Measurements from ENCODE around the gene MAPK8IP1. TPM values are rescaled to one million over a fixed set of nuclear protein-coding genes. Genes with fewer than 3 reads are reported as not detected.
"Not testable (repeated sequence)": the region's sequence is repeated elsewhere in the genome, so short reads cannot be mapped to it uniquely, and the experiment has no call there.

The MAPK8IP1 gene
- total RNA-seq, 1 experiment from 2014 or later: 0.35 TPM

DNA sequence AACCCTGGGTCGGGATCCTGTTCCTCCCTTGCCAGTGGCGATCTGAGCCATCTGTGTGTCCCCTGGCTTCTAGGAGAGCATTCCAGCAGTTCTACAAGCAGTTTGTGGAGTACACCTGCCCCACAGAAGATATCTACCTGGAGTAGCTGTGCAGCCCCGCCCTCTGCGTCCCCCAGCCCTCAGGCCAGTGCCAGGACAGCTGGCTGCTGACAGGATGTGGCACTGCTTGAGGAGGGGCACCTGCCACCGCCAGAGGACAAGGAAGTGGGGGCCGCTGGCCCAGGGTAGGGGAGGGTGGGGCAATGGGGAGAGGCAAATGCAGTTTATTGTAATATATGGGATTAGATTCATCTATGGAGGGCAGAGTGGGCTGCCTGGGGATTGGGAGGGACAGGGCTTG is 20.1 kb downstream of the MAPK8IP1 start:
- DNase-seq (ENCODE audit: extremely low read depth, low read depth): not testable (repeated sequence)

- no peak for DNase-seq (ENCODE audit: extremely low read depth, low read depth)
Measured at GRCh38 chr11:45906096-45906682, 20.7 kb downstream of the MAPK8IP1 start.

DNA sequence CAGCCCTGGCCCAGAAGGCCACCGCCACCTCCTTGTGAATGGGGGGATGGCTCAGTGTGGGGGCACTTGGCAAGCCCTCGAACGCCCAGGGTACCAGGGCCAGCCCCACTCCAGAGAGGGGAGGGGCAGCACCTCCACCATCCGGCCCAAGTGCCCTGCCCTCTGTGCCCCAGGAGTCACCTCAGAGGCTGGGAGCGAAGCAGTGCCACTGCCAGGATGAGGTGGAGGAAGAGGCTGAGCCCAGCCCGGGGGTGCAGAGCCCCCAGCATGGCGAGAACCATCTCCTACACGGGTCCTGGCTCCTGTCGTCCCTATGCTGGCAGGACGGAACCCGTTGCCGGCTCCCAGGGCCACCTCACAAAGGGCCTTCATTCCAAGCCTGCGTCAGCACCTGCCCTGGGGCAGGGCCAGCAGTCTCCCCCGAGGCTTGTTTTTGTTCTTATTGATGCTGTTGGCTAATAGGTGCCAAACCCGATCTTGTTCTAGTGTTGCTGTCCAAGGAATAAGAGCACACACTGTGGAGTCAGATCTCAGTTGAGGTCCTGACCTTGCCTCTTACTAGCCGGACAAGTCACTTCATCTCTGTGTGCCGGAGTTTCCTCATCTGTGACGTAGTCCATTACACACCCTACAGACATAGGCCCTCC is 21.6 kb downstream of the MAPK8IP1 start, which contains the start of gene FREY1:
Gene FREY1, minus strand, starts transcription at position 307 of the 647 bp plus-strand sequence. Its CDS starts 26 bp downstream, at position 281.
- no peak for DNase-seq (ENCODE audit: extremely low read depth, low read depth)

DNA sequence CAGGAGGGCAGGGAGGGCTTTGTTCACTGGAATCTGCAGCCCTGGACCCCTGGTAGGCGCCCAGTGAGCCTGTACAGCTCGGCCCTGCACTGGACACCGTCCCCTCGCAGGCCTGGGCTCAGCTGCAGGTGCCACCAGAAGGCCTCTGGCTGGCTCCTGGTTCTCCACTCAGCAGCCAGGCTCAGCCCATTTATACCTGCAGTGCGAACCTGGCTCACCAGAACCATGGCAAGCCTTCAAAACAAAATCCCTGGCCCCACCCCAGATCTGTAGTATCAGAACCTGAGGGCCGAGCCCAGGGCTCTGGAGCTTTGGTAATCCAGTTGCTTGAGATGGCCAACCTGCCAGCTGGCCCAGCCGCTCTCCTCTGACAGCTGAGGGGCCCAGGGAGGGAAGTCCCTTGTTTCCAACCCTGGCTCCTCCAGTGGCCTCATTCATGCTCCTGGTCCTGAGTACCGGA is 22.5 kb downstream of the MAPK8IP1 start:
- no peak for DNase-seq (ENCODE audit: extremely low read depth, low read depth)

DNA sequence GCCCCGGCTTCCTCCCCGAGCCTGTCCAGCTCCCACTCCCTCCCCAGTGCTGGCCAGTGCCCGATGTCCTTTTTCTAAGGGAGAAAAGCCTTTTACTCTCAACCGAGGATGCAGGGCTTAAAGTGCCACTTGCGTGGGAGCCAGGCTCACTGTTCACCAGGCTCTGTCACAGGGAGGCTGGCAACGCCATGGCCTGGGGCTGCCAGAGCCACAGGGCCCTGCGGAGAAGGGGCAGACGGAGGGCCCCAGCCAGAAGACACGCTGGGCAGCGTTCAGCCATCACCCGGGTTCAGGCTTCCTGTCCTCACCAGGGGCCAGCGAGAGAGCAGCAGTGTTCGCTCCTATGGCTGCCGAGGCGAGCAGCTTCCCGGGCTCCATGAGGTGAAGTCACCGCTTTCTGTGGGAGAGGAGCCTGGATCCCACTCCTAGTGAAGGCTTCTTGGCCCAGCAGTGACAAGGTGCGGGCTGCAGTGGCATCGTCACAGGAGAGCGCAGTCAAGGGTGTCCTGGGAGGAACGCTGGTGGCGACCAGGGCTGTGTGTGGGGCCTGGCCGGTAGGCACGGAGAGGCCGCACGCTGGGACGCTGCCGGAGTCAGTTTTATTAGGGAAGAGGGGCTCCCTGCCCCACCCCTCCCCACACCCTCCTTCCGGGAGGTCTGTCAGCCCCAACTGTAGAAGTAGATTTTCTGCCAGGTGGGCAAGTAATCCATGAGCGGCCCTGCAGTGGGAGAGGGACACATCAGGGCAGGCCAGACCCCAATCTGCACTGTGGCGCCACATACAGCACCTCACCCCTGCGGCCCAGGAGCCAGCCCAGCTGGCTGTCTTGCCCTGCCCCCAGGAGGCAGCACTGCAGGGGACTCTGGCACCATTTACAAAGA is 24.4 kb downstream of the MAPK8IP1 start:
- DNase-seq (ENCODE audit: extremely low read depth, low read depth): no peak

- no peak for DNase-seq (ENCODE audit: extremely low read depth, low read depth)
Measured at GRCh38 chr11:45910623-45911022, 25.2 kb downstream of the MAPK8IP1 start.

DNA sequence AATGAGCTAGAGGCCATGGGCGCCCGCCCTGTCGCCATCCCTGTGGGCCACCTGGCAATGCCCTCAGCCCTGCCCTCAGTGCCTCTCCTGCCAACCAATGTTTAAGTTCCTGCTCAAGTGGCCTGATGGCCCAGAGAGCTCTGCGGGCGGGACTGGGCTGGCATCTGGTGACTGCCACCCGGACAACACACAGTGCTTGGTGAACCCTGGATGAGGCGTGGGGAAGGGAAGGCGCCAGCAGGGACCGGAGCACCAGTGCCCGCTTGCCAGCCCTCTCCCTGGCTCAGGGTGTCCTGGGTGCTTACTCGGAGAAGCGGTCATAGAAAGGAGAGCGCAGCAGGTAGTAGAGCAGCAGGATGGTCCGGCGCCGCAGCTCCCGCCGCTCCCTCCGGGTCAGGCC is 28.1 kb downstream of the MAPK8IP1 start:
- no peak for DNase-seq (ENCODE audit: extremely low read depth, low read depth)

- DNase-seq (ENCODE audit: extremely low read depth, low read depth): no peak
Measured at GRCh38 chr11:45913942-45914635, 28.6 kb downstream of the MAPK8IP1 start.

GRCh38 chr11:45915446-45915845 is 30.0 kb downstream of the MAPK8IP1 start:
- DNase-seq (ENCODE audit: extremely low read depth, low read depth): no peak

DNA sequence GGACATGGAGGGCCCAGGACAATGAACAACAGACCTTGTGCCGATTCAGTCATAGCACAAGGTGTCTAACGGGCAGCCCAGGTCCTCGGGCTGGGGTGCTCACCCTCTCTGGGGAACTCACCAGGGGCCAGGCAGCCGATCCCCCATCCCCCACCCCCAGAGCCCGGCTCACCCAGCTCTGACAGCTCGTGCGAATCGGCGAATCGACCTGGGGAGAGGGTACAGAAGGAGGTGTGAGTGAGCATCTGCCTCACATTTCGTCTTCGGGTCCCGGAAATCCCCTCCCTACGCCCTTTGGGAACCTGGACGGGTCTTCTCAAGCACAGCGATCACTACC is 31.8 kb downstream of the MAPK8IP1 start:
- no peak for DNase-seq (ENCODE audit: extremely low read depth, low read depth)

DNA sequence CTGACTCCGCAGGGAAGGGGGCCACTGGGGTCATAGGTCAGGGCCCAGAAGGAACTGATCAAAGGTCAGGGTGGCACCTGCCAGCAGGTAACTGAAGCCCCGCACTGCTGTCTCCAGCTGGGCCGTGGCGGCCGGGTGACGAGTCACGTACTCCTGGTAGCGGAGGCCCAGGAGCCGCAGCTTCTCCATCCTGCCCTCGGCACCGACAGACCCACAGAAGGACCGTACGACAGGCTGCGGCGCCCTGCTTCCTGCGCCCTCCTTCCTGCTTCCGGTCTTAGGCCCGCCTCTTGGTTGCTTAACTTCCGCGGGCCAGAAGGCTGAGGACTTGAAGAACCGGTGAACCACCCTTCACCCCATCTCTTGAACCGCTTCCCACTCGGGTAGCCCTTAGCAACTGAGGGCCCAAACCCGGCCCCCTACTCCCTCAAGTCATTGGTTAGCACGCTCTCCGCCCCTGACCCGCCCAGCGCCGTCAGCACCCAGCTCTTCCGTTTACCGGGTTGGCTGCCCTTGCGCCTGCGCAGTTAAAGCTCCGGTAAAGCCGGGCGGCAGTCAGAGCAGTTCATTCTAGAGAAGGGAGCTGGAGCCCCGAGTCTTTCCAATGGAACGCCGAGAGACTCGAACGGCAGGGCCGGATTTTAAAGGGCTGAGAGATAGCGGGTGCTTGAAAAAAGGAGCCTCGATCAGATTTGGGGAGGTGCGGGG is 32.3 kb downstream of the MAPK8IP1 start, which contains the start of gene PEX16:
Gene PEX16, minus strand, starts transcription at position 255 of the 708 bp plus-strand sequence. Its CDS starts 66 bp downstream, at position 189.
- peak; percentile 93 for DNase-seq (ENCODE audit: extremely low read depth, low read depth)

- peak; percentile 59 for DNase-seq (ENCODE audit: extremely low read depth, low read depth)
Measured at GRCh38 chr11:45918331-45918941, 33.0 kb downstream of the MAPK8IP1 start.

- DNase-seq (ENCODE audit: extremely low read depth, low read depth): no peak
Measured at GRCh38 chr11:45918962-45919675, 33.7 kb downstream of the MAPK8IP1 start.

DNA sequence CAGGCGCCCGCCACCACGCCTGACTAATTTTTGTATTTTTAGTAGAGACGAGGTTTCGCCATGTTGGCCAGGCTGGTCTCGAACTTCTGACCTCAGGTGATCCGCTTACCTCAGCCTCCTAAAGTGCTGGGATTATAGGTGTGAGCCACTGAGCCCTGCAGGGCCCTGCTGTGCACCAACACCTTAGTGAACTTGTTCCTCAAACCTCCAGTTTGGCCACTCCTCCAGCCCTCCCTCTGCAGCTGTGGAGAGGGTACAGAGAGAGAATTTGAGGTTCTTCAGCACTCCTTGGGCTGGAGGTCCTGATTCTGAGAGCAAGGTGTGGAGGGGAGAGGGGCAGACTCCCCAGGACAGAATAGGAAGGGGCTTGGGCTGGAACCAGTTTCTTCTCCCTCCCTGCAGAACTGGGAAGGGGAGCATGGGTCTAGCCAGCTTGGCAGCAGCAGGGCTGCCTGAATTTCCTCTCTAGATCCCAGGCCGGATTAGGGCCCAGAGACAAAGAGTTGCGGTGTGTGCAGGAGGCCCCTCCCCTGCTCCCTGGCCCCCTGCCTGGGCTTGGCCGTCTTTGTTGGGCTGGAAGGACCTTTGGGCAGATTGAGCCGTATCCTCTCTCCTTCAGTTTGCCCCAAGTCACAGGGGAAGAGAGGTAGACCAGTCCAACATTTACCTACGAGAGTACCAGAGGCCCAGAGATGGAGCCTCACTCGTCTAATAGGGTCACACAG is 34.5 kb downstream of the MAPK8IP1 start:
- DNase-seq (ENCODE audit: extremely low read depth, low read depth): no peak

DNA sequence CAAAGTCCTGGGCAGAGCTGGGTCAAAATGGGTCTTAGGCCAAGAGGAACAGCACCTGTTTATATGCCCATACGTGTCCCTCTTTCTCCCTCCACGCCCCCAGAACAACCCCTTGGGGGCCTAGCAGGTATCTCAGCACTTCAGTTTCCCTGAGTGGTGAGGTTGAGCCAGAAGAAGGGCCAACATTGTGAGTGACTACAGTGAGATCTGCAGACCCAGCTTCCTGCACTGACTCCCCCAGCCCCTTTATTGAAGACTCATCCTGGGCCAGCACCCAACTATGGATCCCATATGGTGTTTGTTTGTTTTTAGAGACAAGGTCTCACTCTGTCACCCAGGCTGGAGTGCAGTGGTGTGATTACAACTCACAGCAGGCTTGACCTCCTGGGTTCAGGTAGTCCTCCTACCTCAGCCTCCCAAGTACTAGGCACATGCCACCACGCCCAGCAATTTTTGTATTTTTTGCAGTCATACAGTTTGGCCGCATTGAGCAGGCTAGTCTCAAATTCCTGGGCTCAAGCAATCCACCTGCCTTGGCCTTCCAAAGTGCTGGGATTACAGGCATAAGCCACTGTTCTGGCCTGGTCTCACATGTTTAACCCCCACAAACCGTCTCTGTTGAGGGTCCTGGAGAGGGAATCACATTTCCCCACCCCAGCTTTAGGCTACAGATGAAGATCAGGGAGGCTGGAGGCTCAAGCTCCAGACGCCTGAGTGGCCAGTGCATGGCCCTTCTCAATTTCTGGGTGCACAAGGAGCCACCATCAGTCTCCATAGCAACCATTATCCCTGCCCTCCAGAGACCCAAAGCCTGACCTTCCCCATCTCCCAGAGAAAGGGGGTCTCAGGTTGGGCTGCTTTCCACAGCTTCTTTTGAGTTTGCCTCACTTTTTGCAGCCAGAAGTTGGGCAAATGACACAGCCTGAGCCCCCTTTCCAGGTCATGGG is 35.4 kb downstream of the MAPK8IP1 start:
- DNase-seq (ENCODE audit: extremely low read depth, low read depth): no peak

DNA sequence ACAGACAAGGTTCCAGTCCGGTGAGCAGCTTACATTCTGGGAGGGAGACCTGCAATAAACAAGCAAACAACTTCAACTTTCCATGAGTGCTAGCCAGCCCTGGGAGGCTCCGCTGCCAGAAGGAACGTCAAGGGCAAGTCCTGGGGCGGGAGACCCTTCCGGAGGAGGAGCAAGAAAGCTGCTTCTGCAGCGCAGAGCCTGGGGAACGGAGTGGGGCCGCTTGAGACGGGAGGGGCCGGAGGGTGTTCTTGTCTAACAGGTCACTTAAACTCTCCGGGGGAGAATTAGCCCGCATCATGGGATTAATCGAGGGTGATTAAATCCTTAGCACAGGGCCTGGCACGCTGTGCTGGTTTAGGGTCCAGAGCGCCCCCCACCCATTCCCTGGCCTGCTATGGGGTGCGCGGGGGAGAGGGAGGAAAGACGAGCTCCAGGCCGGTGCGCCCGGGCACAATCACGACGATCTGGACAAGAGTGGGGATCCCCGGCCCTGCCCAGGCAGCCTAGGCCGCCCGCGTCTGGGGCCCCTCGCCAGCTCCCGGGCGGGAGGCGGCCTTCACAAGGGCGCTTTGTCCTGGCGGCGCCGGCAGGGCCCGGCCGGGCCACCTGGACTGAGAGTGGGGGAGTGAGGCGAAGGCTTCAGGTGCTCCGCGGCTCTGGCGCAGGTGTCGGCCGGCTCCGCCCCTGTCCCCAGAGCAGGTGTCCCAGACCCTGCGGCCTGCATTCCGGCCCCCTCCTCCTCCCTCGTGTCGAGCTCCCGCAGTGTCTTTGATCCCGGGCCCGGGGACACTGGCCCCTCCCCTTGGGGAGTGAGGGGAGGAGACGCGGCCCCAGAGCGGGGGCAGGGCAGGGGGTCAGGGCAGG is 36.3 kb downstream of the MAPK8IP1 start:
- DNase-seq (ENCODE audit: extremely low read depth, low read depth): no peak
